A673 (cell line): ENCODE results near the gene TBCD.

ENCODE experiments used
- CTCF ChIP-seq: fragments of 300-800, 200-600 bp; sonication (generic); conservative IDR thresholded peaks from 2 replicates; pipeline ENCODE4 v1.5.1; 2017; ENCODE audit warnings: low read depth, mild to moderate bottlenecking, antibody characterized with exemption, low read length, moderate library complexity, mixed read lengths
- EZH2 ChIP-seq: fragments of 200-600 bp; sonication (generic); IDR thresholded peaks from 2 replicates; pipeline ENCODE4 v1.6.1; 2017; ENCODE audit warnings: borderline replicate concordance, low read depth, mild to moderate bottlenecking, mixed read lengths, antibody characterized with exemption, low read length; ENCODE audit not compliant: poor library complexity, severe bottlenecking

- TF ChIP-seq CTCF (no peak), EZH2 (no peak)
Observed at GRCh38 chr17:82835766-82836512, 84.1 kb downstream of the TBCD start.
